ENCODE data around the gene PDZD7. TPM values are rescaled to one million over a fixed set of nuclear protein-coding genes. Genes with fewer than 3 reads are reported as not detected.

Gene PDZD7
- 0.38 and 1.3 TPM in 2 replicates for total RNA-seq

DNA sequence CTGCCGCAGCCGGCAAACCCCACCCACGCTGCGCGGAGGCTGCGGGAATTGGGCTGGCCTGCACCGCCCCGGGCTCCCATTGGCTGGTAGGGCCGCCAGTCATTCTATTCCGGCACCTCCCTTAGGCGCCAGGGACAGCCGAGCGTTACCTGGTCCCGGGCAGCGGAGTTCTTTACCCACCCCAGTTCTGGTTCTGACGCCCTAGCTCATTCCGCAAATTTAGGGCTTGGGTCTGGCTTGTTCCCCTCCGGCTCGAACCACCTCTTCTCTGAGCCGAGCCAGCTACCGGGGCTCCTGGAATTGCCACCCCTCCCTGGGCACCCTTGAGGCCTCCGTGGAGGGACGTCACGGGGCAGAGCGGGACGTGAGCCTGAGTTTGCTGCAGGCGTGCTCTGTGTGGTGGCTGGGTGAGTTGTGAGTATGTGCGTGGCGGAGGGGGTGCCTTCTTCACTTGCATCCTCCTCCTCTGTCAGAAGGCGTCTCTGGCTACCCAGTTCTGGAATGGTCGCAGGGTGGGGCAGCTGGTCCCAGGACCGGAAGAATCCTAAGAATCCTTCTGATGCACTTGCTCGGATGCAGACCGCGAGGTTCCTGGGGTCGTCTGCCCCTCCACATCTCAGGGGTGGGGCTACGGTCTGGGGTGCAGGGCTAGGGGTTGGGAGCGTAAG lies at the start of gene PDZD7, which contains the start of gene SFXN3:
TSS of gene PDZD7 (minus strand) at position 2 of the 668 bp plus-strand sequence. CDS start 910 bp downstream, outside the sequence.
TSS of gene SFXN3 (plus strand) at position 107 of the 668 bp plus-strand sequence. CDS start 3,461 bp downstream, outside the sequence.

DNA sequence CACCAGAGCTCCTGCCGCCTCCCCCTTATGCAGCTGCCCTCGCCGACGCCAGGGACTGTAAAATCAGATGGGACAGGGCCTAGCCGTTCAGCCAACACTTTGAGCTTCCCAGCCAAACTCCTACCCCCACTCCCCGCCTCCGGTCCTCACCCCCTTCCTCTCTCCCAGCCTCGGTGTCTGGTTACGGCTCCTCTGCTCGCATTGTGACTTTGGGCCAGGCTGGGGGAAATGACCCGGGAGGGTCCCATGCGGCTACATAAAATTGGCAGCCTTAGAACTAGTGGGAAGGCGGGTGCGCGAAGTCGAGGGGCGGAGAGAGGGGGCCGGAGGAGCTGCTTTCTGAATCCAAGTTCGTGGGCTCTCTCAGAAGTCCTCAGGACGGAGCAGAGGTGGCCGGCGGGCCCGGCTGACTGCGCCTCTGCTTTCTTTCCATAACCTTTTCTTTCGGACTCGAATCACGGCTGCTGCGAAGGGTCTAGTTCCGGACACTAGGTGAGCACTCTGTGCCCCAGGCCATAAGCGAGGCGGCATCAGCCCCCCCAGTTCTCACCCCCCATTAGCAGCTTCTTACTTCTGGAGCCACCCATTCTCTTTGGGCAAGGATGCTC lies 30.8 kb upstream of the PDZD7 start, which contains the start of gene KAZALD1:
TSS of gene KAZALD1 (plus strand) at position 366 of the 608 bp plus-strand sequence. CDS start 604 bp downstream, outside the sequence.

DNA sequence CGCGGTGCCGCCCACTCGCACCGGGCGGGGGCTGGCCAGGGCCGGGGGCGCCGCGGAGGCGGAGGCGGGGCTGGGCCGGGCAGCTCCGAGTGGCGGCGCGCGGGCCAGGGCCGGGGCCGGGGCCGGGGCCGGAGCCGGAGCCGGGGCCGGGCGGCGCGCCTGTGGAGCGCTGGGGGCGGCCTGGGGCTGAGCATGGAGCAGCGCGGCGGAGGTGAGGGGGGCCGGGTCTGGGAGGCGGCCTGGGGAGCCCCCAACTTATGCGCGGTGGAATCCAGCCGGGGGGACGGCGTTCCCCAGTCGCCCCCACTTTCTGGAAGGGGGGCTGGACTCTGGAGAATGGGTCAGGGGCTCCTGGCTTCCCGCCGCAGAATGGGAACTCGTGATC lies 31.2 kb downstream of the PDZD7 start, which contains the start of gene LZTS2:
TSS of gene LZTS2 (plus strand) at position 67 of the 385 bp plus-strand sequence. CDS start 2,731 bp downstream, outside the sequence.

DNA sequence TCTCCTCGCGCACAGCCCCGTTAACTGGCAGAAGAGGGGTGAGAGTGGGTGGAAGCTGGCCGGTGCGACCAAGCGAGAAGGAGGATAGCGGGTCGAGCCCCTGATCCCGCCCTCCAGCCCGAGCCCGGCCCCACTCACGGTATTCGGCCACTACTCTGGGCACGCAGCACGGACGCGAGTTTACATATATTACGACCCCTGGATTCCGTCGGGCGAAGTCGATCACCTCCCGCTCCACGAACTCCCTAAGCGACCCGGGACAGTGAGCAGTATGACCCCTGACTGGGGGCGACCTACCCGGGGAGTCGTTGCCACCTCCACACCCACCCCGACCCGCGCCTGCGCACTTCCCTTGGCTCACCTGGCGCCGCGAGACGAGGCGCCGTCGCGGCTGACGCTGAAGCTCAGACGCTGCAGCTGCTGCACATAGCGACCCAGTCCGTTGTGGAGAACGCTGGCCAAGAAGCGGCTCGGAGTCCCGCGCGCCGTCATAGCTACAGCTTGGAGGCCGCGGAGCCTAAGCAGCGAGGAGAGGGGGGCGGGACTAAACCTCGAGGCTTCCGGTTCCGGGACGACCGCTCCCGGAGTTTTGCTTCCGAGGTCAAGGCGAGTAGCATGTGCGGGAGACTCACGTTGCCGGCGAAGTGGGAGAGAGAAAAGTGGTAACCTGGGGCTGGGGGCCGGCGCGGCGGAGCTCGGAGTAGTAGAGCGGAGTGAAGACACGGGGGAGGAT lies 43.8 kb downstream of the PDZD7 start, which contains the start of the genes MRPL43 and TWNK:
TSS of gene MRPL43 (minus strand) at position 546 of the 733 bp plus-strand sequence. CDS start at position 492, 54 bp downstream.
TSS of gene TWNK (plus strand) at position 592 of the 733 bp plus-strand sequence. CDS start 668 bp downstream, outside the sequence.

DNA sequence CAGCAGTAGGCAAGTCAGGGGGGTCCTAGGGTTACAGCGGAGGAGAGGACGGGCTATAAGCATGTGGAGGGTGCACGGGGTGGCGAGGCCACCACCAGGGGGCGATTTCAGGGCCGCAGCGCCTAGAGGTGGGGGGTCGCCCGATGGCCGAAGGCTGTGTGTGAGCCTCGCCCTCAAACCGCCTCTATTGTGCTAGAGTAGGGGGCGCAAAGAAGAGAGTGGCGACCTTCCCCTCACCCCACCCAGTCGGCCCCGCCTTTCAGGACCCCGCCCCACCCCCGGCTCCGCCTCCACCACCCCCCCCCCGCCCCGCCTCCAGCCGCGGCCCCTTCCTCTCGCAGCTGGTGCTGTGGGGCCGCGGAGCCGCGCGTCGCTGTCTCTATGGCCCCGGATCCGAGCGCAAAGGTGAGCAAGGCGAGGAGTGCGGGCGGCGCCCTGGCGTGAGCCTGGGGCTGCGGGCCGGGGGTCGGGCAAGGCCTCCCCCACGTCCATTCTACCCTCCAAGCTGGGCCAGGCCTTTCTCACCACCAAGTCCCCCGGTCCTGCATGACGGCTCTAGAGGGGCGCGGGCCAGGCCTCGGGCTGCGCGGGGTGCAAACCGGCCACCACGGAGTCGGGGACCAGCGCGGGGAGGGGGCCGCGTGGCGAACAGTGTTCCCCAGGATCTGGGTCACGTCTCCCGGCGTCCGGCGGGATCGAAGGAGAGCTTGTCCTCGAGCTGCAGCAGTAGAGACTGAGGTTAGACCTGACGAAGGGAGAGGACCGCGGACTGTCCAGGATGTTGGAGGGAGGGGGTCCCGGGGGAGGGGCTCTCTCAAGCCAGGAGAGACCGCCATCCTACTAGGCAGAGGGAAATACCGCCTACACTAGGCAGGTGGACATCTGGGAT lies 61.5 kb downstream of the PDZD7 start, which contains the start of gene SEMA4G:
TSS of gene SEMA4G (plus strand) at position 318 of the 889 bp plus-strand sequence. CDS start 3,409 bp downstream, outside the sequence.

Small RNA genes lying within 50 kb of the gene (small RNA-seq; reads per million reads assigned to genes)
- gene MIR608: not detected

Other genes with a start within 250 kb of the PDZD7 start
- gene SLF2, start 118.2 kb downstream of the PDZD7 start, total RNA-seq: 24.2 and 31.4 TPM in 2 replicates
- 1.9 and 2.9 TPM in 2 replicates for gene SEMA4G, start 61.6 kb downstream of the PDZD7 start, total RNA-seq
- 51.0 and 52.3 TPM in 2 replicates for gene MRPL43, start 43.6 kb downstream of the PDZD7 start, total RNA-seq
- gene TWNK, start 43.6 kb downstream of the PDZD7 start, total RNA-seq: 5.3 and 5.6 TPM in 2 replicates
- 88.2 and 90.0 TPM in 2 replicates for gene LZTS2, start 31.3 kb downstream of the PDZD7 start, total RNA-seq
- gene SFXN3, start 105 bp upstream of the PDZD7 start, total RNA-seq: 77.7 and 123 TPM in 2 replicates
- 0.33 and 0.57 TPM in 2 replicates for gene KAZALD1, start 30.9 kb upstream of the PDZD7 start, total RNA-seq
- gene TLX1, start 100.2 kb upstream of the PDZD7 start, total RNA-seq: not detected in 2 replicates
- not detected in 2 replicates for gene LBX1, start 198.3 kb upstream of the PDZD7 start, total RNA-seq